GM12872 (cell line): Measurements from ENCODE around the gene SYT5.

Source experiments
- CTCF ChIP-seq: IDR thresholded peaks from 3 replicates; pipeline ENCODE4 v1.5.1; 2011; ENCODE audit warnings: low read depth, mild to moderate bottlenecking, low read length, moderate library complexity; ENCODE audit not compliant: insufficient read depth

The SYT5 gene

GRCh38 chr19:55198651-55199050, 18.6 kb upstream of the SYT5 start:
- no peak for TF ChIP-seq CTCF

DNA sequence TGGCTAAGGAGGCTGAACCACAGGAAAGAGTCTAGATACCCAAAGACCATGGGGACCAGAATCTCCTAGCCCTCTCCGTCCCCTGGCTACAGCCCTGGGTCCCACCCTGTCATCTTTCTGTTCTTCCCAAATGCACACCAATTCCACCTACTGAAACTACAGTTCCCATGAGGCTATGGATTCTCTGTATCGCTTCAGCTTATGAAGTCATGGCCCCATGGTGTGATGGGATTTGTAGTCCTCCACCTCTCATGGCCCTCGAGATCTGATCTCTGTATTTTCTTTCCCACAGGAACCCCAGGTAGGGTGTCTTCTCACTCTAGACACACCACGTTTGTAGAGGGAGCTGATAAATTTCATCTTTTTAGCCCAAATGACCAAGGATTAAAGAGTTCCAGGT, 17.4 kb upstream of the SYT5 start:
- no peak for TF ChIP-seq CTCF

DNA sequence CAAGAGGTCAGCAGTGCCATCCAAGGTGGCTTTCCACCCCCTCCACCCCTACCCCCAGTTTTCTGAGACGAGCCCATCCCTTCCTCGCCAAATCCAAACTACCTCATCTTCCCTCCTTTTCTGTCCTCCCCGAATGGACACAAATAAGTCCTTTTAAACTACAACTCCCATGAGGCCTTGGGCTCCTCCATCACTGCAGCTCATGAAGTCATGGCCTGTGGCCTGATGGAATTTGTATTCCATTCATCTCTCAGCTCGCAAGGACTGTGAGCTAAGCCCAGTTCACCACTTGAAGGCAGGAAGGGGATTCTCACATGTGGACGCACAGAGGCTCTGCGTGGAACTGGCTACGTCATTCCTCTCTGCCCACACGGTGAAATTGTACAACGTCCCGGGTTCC, 16.7 kb upstream of the SYT5 start:
- TF ChIP-seq CTCF = no peak

DNA sequence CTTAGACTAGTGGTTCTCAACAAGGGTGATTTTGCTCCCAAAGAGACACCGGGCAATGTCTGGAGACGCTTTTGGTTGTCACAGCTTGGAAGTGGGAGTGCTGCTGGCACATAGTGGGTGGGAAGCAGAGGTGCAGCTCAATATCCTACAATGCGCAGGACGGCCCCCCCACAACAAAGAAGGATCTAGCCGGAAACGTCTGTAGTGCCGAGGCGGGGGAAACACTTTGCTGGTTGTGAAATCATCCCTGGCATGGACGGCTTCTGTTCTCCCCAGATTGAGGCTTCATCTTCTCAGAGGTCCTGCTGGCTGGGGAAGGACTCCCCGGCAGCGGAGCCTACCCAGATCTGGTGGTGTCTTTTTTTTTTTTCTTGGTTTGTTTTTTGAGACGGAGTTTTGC, 13.4 kb upstream of the SYT5 start:
- TF ChIP-seq CTCF = no peak

DNA sequence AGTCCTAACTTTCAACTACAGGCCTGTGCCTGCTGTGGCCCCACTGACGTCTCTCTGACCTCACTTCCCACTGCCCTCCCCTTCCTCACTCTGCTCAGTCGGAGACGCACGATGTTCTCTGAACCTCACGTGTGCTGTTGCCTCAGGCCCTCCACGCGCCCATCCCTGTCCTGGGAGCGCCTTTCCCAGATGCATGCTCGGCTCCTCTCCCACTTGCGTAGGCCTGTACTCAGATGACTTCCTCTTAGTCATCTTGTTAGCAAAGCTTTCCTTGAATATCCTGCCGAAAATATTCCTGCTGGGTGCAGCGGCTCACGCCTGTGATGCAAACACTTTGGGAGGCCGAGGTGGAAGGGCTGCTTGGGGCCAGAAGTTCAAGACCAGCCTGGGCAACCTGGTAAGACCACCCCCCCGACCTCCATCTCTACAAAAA, 9.3 kb upstream of the SYT5 start:
- no peak for TF ChIP-seq CTCF

- TF ChIP-seq CTCF = no peak
Observed at GRCh38 chr19:55188625-55189024, 8.5 kb upstream of the SYT5 start.

DNA sequence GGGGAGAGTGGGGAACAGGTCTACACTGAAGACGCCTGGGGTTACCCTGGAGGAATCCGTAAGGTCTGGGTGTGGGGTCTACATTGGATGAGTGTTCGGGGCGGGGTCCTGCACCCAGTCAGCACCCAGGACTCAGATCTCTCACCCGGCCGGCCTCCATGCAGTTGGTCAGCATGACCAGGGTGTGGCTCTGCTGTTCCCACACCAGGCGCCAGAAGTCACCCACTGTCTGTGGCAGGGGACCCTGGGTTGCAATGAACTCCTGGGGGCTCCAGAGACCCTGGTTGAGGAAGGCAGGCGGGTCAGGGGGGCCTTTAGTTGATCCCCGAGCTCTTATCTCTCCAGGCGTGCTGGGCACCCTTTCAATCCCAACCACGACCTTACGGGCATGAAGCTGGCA, 6.0 kb upstream of the SYT5 start:
- TF ChIP-seq CTCF = no peak

DNA sequence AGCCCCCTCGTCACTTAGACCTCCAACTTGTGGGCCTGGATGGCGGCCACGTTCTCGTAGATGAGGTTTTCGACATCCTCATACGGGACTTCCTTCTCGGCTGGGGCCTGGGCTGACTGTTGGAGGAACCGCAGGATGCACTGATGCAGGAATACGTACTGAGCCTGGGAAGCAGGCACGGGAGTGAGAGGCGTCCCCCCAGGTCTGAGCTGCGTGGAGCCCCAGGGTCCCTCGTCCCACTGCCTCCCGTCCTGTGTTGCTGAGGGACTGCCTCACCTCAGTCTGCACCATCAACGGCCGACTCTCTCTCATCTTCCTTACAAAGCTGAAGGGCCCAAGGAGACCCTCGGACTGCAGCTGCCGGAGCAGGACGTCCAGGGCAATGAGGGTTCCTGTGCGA, 1.7 kb upstream of the SYT5 start:
- TF ChIP-seq CTCF = no peak
